Peyer's patch (tissue), 4 donors: ENCODE measurements around the gene RBM33. TPM values are rescaled to one million over a fixed set of nuclear protein-coding genes. Genes with fewer than 3 reads are reported as not detected.

Experiments used
- DNase-seq, 3 donors: peaks; one replicate each; pipeline ENCODE4 v3.0.0-alpha.2; 2017 to 2019
- H3K27ac ChIP-seq, 4 donors: fragments of 200-600 bp; sonication (generic); one replicate each; pipeline ENCODE4 v1.5.1; 2016 to 2019
- H3K27me3 ChIP-seq, 2 donors: fragments of 200-600 bp; sonication (generic); one replicate each; pipeline ENCODE4 v1.5.1; 2019
- H3K36me3 ChIP-seq, 3 donors: fragments of 200-600 bp; sonication (generic); one replicate each; pipeline ENCODE4 v1.5.1; 2016 to 2019
- H3K4me1 ChIP-seq, 4 donors: fragments of 200-600 bp; sonication (generic); one replicate each; pipeline ENCODE4 v1.5.1; 2016 to 2019
- H3K4me3 ChIP-seq, 4 donors: fragments of 200-600 bp; sonication (generic); 1 replicate in 3 of 4; 2 replicates in 1 of 4; pipeline ENCODE4 v1.5.1; 2016 to 2019; ENCODE audit warnings: mild to moderate bottlenecking in 1 of 4
- H3K9me3 ChIP-seq, 4 donors: fragments of 200-600 bp; sonication (generic); one replicate each; pipeline ENCODE4 v1.5.1; 2016 to 2019; ENCODE audit warnings: mild to moderate bottlenecking in 1 of 4
- POLR2A ChIP-seq, 2 donors: fragments of 450-650 bp; IDR thresholded peaks; one replicate each; pipeline ENCODE4 v1.5.1; 2017; ENCODE audit warnings: antibody characterized with exemption in 2 of 2, mild to moderate bottlenecking in 2 of 2, moderate library complexity in 2 of 2
- total RNA-seq, 4 donors: library from RNA; depleted of rRNA; stranded (reverse); fragments of >200 nt; gene quantifications; one replicate each; pipeline ENCODE4 v1.1.0, GENCODE V29; 2016
- TF ChIP-seq, protein P1 (sequence below), 6 experiments: fragments of 450-650 bp in 4 of 6; fragments of 200-600 bp in 2 of 6; sonication (generic) in 1 of 6; IDR thresholded peaks; one replicate each; pipeline ENCODE4 v1.5.1; 2017 to 2019; ENCODE audit warnings: antibody characterized with exemption in 6 of 6, mild to moderate bottlenecking in 3 of 6, moderate library complexity in 1 of 6

Gene RBM33
- total RNA-seq, 4 donors from 2014 or later, result 87.4 to 191 (median 123) TPM

DNA sequence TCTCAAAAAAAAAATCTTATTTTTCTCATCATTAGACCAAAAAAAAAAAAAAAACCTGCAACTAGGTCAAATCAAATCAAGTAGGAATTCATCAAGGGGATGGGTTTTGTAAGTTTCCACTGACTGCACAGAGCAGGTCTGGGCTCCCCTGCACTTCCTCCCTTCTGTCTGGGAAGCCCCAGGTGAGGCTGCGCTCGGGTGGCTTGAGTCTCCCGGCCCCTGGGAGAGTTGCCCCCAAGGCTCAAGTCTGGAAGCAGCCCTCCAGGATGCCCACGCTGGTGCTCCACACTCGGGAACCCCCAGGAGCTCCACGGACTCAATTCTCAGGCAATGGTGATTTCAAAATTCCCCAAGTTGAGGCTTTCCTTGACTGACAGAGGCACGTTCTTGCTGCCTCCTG is 41.7 kb upstream of the RBM33 start:
- no peak overlapping the region for H3K27ac ChIP-seq
- DNase-seq, result no peak
- H3K4me3 ChIP-seq, result no peak overlapping the region
- H3K27me3 ChIP-seq, result no peaks in the 10 kb centered on the region
- H3K4me1 ChIP-seq, result peaks cover 0 to 6% (median 0%) of the 10 kb centered on the region in 4 donors
- no peaks in the 10 kb centered on the region for H3K9me3 ChIP-seq
- TF ChIP-seq, protein P1, sequence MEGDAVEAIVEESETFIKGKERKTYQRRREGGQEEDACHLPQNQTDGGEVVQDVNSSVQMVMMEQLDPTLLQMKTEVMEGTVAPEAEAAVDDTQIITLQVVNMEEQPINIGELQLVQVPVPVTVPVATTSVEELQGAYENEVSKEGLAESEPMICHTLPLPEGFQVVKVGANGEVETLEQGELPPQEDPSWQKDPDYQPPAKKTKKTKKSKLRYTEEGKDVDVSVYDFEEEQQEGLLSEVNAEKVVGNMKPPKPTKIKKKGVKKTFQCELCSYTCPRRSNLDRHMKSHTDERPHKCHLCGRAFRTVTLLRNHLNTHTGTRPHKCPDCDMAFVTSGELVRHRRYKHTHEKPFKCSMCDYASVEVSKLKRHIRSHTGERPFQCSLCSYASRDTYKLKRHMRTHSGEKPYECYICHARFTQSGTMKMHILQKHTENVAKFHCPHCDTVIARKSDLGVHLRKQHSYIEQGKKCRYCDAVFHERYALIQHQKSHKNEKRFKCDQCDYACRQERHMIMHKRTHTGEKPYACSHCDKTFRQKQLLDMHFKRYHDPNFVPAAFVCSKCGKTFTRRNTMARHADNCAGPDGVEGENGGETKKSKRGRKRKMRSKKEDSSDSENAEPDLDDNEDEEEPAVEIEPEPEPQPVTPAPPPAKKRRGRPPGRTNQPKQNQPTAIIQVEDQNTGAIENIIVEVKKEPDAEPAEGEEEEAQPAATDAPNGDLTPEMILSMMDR (IDR thresholded peaks at IDR 0.05), result no peak
- no peak for TF ChIP-seq POLR2A (IDR thresholded peaks at IDR 0.05)
- no peaks in the 10 kb centered on the region for H3K36me3 ChIP-seq

DNA sequence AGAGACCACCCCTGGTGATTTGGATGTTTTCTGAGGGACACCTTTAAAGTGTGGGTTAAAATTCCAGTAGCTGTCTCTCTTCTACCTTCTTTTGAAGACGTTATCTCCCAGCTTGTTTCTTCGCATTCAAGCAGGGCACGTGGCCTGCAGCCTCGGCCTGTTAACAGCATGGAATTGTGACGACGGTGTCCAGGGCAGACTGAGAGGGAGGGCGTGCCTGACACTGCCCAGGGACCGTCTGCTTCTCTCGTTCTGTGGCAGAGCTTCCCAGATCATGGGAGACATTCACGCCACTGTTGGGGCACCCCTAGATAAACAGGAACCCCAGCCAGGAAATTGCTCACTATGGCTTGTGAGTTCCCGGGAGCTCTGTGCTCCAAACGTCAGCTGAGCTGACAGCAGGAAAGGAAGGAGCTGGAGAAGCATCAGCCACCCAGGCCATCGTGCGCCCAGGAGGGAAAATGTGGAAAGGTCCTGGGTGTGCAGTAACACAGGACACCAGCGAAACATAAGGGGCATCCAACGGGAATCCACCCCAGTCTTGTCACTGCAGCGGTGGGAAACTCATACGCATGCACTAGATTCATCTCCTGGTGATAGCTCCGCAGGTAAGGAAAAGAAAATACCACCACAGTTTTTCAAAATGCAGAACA is 41.1 kb upstream of the RBM33 start:
- DNase-seq, result no peak
- Histone ChIP-seq H3K4me1 (peaks cover 0 to under 1% (median 0%) of the 10 kb centered on the region in 4 donors), H3K9me3 (no peaks in the 10 kb centered on the region), H3K4me3 (no peak overlapping the region), H3K27me3 (no peaks in the 10 kb centered on the region), H3K27ac (no peak overlapping the region), H3K36me3 (no peaks in the 10 kb centered on the region)
- no peak for TF ChIP-seq POLR2A (IDR thresholded peaks at IDR 0.05)
- TF ChIP-seq, protein P1 (IDR thresholded peaks at IDR 0.05), result no peak

DNA sequence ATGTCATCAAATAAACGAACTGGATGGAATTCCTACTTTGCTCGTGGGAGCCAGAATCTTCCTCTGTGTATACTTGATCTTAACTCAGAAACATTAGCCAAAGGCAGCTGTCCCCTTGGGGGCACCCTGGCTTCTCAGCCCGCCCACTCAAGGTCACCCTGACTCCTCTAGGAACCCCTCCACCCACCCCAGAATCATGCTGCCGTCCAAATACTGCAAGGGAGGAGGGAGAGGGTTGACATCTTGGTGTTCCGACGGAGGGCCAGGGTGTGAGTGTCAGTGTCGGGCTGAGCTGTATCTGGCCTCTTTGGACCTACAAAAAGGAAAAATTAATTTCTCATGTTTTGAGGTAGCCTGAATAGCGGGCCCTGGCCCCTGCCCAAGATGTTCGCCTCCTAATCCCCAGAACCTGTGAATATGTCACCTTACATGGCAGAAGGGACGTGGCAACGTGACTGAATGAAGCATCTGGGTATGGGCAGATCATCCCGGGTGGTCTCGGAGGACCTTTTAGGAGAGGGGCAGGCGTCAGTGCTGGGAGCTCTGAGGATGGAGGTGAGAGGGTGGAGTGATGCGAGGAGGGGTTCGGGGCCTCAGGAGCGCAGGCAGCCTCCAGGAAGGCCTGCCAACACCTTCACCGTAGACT is 40.5 kb upstream of the RBM33 start:
- TF ChIP-seq, protein P1 (IDR thresholded peaks at IDR 0.05), result no peak
- no peak for TF ChIP-seq POLR2A (IDR thresholded peaks at IDR 0.05)
- no peak for DNase-seq

DNA sequence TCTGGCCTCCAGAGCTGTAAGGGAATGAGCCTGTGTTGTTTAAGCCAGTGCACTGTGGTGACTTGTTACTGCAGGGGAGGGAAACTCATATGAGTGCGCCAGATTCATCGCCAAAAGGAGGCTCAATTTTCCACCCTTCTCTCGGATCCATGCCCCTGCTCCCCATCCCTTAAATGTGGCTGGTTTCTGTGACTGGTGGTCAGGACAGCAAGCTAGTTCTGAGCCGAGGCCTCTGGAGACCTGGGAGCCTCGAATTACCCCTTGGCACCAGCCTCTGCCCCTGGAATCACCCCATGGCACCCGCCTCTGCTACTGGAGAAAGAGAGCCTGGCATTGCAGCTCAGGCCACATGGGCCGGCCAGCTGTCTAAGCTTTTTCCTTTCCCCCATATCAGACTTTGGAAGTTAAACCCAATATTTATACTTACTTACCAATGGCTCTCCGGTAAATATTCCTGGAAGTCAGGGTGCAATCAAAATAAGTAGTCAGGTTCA is 39.9 kb upstream of the RBM33 start:
- no peak for DNase-seq
- H3K36me3 ChIP-seq, result no peaks in the 10 kb centered on the region
- H3K9me3 ChIP-seq, result no peaks in the 10 kb centered on the region
- TF ChIP-seq, protein P1 (IDR thresholded peaks at IDR 0.05), result no peak
- no peak for TF ChIP-seq POLR2A (IDR thresholded peaks at IDR 0.05)
- no peak overlapping the region for H3K4me3 ChIP-seq
- H3K27me3 ChIP-seq, result no peaks in the 10 kb centered on the region
- H3K4me1 ChIP-seq, result no peaks in the 10 kb centered on the region
- H3K27ac ChIP-seq, result no peak overlapping the region

More for the DNA sequence above, 40.5 kb upstream of the RBM33 start:
- H3K27me3 ChIP-seq, result no peaks in the 10 kb centered on the region
- no peaks in the 10 kb centered on the region for H3K36me3 ChIP-seq
- no peak overlapping the region for H3K27ac ChIP-seq
- H3K4me1 ChIP-seq, result no peaks in the 10 kb centered on the region
- H3K4me3 ChIP-seq, result no peak overlapping the region
- no peaks in the 10 kb centered on the region for H3K9me3 ChIP-seq

DNA sequence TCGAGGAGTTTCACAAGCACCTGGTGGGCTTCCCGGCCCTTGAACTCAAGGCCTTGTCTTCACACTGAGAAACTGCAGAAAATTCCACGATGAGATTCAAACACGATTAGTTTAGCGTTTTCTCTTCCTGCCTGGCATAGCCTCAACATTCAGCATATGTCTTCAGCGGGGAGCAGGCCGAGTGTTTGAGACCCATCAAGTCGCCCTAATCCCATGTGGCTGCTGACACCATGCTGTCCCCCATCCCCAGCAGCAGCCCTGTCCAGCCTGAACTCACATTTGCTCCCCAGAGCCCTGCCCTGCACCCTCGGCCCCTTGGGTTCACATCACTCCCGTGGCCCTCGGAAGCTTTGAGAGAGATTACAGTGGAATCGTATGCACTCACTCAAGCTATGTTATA is 35.3 kb upstream of the RBM33 start:
- TF ChIP-seq, protein P1 (IDR thresholded peaks at IDR 0.05), result no peak
- no peaks in the 10 kb centered on the region for H3K4me1 ChIP-seq
- H3K9me3 ChIP-seq, result no peaks in the 10 kb centered on the region
- H3K36me3 ChIP-seq, result no peaks in the 10 kb centered on the region
- no peak overlapping the region for H3K27ac ChIP-seq
- H3K27me3 ChIP-seq, result no peaks in the 10 kb centered on the region
- DNase-seq, result no peak
- no peak overlapping the region for H3K4me3 ChIP-seq
